GM10266 (cell line): ENCODE data around the gene KPNA6.

ENCODE experiments used
- DNase-seq: peaks from one replicate; pipeline ENCODE4 v3.0.0; 2012; ENCODE audit errors: extremely low spot score
- TF ChIP-seq, protein P1 (sequence below): IDR thresholded peaks from 2 replicates; pipeline ENCODE4 v1.5.1; 2012; ENCODE audit warnings: mild to moderate bottlenecking, low read depth; ENCODE audit not compliant: control insufficient read depth, insufficient read depth; ENCODE audit errors: missing control alignments

KPNA6 gene

DNA sequence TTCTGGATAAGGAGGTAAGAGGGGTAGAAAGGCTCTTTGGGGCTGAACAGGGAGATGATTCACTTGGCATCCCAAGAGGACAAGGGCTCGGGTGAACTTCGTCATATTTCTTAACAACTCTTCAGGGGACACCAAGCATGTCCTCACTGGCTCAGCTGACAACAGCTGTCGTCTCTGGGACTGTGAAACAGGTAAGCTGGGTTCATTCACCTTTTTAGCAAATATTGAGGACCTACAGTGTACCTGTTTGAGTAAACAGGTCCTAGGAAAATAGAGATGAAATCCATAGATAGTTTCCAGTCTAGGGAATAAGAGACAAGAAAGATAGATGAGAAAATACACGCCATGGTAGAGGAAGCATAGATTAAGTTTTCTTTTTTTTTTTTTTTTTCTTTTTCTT is 116.4 kb downstream of the KPNA6 start:
- TF ChIP-seq, protein P1, sequence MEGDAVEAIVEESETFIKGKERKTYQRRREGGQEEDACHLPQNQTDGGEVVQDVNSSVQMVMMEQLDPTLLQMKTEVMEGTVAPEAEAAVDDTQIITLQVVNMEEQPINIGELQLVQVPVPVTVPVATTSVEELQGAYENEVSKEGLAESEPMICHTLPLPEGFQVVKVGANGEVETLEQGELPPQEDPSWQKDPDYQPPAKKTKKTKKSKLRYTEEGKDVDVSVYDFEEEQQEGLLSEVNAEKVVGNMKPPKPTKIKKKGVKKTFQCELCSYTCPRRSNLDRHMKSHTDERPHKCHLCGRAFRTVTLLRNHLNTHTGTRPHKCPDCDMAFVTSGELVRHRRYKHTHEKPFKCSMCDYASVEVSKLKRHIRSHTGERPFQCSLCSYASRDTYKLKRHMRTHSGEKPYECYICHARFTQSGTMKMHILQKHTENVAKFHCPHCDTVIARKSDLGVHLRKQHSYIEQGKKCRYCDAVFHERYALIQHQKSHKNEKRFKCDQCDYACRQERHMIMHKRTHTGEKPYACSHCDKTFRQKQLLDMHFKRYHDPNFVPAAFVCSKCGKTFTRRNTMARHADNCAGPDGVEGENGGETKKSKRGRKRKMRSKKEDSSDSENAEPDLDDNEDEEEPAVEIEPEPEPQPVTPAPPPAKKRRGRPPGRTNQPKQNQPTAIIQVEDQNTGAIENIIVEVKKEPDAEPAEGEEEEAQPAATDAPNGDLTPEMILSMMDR, result no peak
- no peak for DNase-seq
